OCI-LY3 (cell line): Measurements from ENCODE around the gene APOBEC3H.
"Not testable (repeated sequence)": the region's sequence is repeated elsewhere in the genome, so short reads cannot be mapped to it uniquely, and the experiment has no call there.

Source experiments
- EZH2phosphoT487 ChIP-seq: fragments of 200-600 bp; shearing (Covaris generic); IDR thresholded peaks from 2 replicates; pipeline ENCODE4 v1.6.1; 2018; ENCODE audit warnings: antibody characterized with exemption, mixed run types, low read depth
- TF ChIP-seq, protein P1 (sequence below): fragments of 200-600, 300-600 bp; sonication (generic); IDR thresholded peaks from 2 replicates; pipeline ENCODE4 v1.5.1; 2014; ENCODE audit warnings: antibody characterized with exemption, low read length, low read depth

DNA sequence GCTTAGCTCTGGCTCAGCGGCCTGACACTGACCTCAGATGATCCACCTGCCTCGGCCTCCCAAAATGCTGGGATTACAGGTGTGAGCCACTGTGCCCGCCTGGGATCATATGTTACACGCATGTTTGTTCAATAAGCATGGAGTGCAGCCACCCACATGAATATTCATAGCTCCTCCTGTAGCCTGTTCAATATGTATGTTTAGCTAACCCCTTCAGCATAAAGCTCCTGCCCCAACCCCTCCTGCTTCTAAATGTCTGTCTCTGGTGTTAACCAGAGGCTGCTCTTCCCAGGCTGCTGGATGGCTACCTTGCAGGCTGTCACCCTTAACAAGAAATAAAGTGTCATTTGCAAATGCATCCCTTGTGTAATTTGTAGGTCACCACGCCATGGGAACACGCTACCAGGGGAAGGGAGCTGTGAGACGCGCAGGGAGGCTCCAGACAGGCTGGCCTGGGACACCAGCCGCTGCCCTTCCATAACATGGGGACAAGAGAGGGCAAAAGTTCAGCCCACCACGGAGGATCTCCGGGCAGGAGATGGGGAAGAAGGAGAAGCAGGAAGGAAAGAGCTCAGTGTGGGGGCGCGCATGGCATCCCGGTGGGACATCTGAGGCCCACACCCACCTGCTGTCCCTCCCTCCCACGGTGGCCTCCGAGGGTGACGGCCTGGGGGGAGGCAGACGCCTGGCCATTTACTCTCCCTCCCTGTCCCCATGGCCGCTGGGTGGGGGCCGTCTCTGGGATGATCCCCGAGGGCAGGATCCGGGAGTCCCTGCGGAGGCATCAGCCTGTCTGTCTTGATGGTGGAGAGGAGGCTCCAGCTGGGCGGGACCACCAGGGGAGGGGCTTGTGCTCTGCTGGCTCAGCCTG lies 20.7 kb upstream of the APOBEC3H start:
- TF ChIP-seq, protein P1, sequence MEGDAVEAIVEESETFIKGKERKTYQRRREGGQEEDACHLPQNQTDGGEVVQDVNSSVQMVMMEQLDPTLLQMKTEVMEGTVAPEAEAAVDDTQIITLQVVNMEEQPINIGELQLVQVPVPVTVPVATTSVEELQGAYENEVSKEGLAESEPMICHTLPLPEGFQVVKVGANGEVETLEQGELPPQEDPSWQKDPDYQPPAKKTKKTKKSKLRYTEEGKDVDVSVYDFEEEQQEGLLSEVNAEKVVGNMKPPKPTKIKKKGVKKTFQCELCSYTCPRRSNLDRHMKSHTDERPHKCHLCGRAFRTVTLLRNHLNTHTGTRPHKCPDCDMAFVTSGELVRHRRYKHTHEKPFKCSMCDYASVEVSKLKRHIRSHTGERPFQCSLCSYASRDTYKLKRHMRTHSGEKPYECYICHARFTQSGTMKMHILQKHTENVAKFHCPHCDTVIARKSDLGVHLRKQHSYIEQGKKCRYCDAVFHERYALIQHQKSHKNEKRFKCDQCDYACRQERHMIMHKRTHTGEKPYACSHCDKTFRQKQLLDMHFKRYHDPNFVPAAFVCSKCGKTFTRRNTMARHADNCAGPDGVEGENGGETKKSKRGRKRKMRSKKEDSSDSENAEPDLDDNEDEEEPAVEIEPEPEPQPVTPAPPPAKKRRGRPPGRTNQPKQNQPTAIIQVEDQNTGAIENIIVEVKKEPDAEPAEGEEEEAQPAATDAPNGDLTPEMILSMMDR = not testable (repeated sequence)
- TF ChIP-seq EZH2phosphoT487 = not testable (repeated sequence)
